HCT116 (cell line): ENCODE results near the gene SSTR3. TPM values are rescaled to one million over a fixed set of nuclear protein-coding genes. Genes with fewer than 3 reads are reported as not detected.

Experiments
- ATAC-seq: fragments of 200-7000 bp; cut with Tn5 transposase; 2 replicates; pipeline ENCODE4 v1.9.1; 2020; ENCODE audit warnings: mild to moderate bottlenecking, moderate library complexity
- BruUV-seq: library from RNA; stranded (reverse); fragments of 400-500 nt; replicated peaks from 2 replicates; lab custom pipeline; 2021; lab: Mats Ljungman, UMichigan
- CTCF ChIA-PET: fragments of 300-600 bp; sonication (Branson Sonifier 250); formaldehyde crosslinking; loops from one replicate; lab custom pipeline; 2021; ENCODE audit warnings: antibody characterized with exemption; lab: Charles Lee
- POLR2A ChIA-PET: fragments of 300-600, 350-600 bp; sonication (Branson Sonifier 250); formaldehyde crosslinking; loops from one replicate; lab custom pipeline; 2021; ENCODE audit warnings: antibody characterized with exemption; lab: Charles Lee
- RAD21 ChIA-PET, 2 experiments: fragments of 300-600 bp; sonication (Branson Sonifier 250); formaldehyde crosslinking; loops; one replicate each; lab custom pipeline; 2023; ENCODE audit warnings: low total read pairs in 2 of 2; ENCODE audit not compliant: uncharacterized antibody in 2 of 2, unreplicated experiment in 2 of 2, low non-redundant PET in 1 of 2; lab: Charles Lee
- DNase-seq: peaks from one replicate; pipeline ENCODE4 v3.0.0-alpha.2; 2010; ENCODE audit warnings: low read depth, low spot score
- H2AFZ ChIP-seq: fragments of 200-600 bp; shearing (Covaris generic), sonication (generic); 2 replicates; pipeline ENCODE4 v1.6.1; 2017; ENCODE audit warnings: low read depth, mixed run types, mixed read lengths, antibody characterized with exemption, low read length; ENCODE audit not compliant: poor library complexity, severe bottlenecking
- H3K27ac ChIP-seq: 2 replicates; pipeline ENCODE4 v1.5.1; 2012; ENCODE audit warnings: low read depth, low read length
- H3K27me3 ChIP-seq: fragments of 200-600 bp; sonication (generic); 2 replicates; pipeline ENCODE4 v1.6.1; 2016; ENCODE audit warnings: mixed run types, low read length, mixed read lengths; ENCODE audit not compliant: insufficient read depth
- H3K36me3 ChIP-seq, 2 experiments: fragments of 200-500 bp in 1 of 2; fragments of 200-600 bp in 1 of 2; sonication (Bioruptor generic) in 1 of 2; sonication (generic) in 1 of 2; 2 replicates each; pipeline versions ENCODE4 v1.5.1 to v1.6.1; 2014 to 2016; ENCODE audit warnings: low read length in 2 of 2, inconsistent platforms in 1 of 2, mixed read lengths in 1 of 2, mixed run types in 1 of 2; ENCODE audit not compliant: insufficient read depth in 2 of 2, control insufficient read depth in 1 of 2
- H3K4me1 ChIP-seq, 2 experiments: fragments of 200-600 bp in 1 of 2; sonication (generic) in 1 of 2; 2 replicates each; pipeline versions ENCODE4 v1.5.1 to v1.6.1; 2012 to 2017; ENCODE audit warnings: low read length in 2 of 2, inconsistent platforms in 1 of 2, mild to moderate bottlenecking in 1 of 2, mixed read lengths in 1 of 2, mixed run types in 1 of 2, moderate library complexity in 1 of 2; ENCODE audit not compliant: insufficient read depth in 2 of 2, control insufficient read depth in 1 of 2
- H3K4me2 ChIP-seq: fragments of 200-600 bp; sonication (generic); 2 replicates; pipeline ENCODE4 v1.6.1; 2017; ENCODE audit warnings: mixed run types, low read length, mixed read lengths
- H3K4me3 ChIP-seq, 2 experiments: fragments of 200-600 bp in 1 of 2; sonication (generic) in 1 of 2; replicated peaks in 1 of 2; 2 replicates each; pipeline ENCODE4 v1.5.1; 2011 to 2016; ENCODE audit warnings: low read length in 2 of 2, control low read depth in 1 of 2, low read depth in 1 of 2, mild to moderate bottlenecking in 1 of 2, mixed read lengths in 1 of 2, mixed run types in 1 of 2
- H3K79me2 ChIP-seq: fragments of 200-600 bp; sonication (generic); 2 replicates; pipeline ENCODE4 v1.6.1; 2017; ENCODE audit warnings: mild to moderate bottlenecking, mixed run types, low read length, moderate library complexity, mixed read lengths; ENCODE audit not compliant: insufficient read depth
- H3K9ac ChIP-seq: fragments of 200-600 bp; sonication (generic); 2 replicates; pipeline ENCODE4 v1.6.1; 2016; ENCODE audit warnings: low read length, mixed read lengths
- H3K9me2 ChIP-seq: fragments of 200-600 bp; sonication (generic), shearing (Covaris generic); 2 replicates; pipeline ENCODE4 v1.6.1; 2017; ENCODE audit warnings: mixed run types, mild to moderate bottlenecking, moderate library complexity; ENCODE audit not compliant: insufficient read depth
- H3K9me3 ChIP-seq, 2 experiments: fragments of 200-500 bp in 1 of 2; fragments of 200-600 bp in 1 of 2; sonication (Bioruptor generic) in 1 of 2; sonication (generic) in 1 of 2; 2 replicates each; pipeline ENCODE4 v1.6.1; 2014 to 2017; ENCODE audit warnings: low read length in 2 of 2, mixed read lengths in 2 of 2, inconsistent platforms in 1 of 2, low read depth in 1 of 2, mild to moderate bottlenecking in 1 of 2, mixed run types in 1 of 2, moderate library complexity in 1 of 2; ENCODE audit not compliant: control insufficient read depth in 1 of 2, insufficient read depth in 1 of 2
- H4K20me1 ChIP-seq: fragments of 200-600 bp; sonication (generic), shearing (Covaris generic); 2 replicates; pipeline ENCODE4 v1.6.1; 2017; ENCODE audit warnings: mixed run types, mild to moderate bottlenecking, moderate library complexity; ENCODE audit not compliant: insufficient read depth
- CBX3 ChIP-seq: IDR thresholded peaks from 2 replicates; pipeline ENCODE4 v1.6.1; 2012; ENCODE audit warnings: low read depth
- CEBPB ChIP-seq: IDR thresholded peaks from 2 replicates; pipeline ENCODE4 v1.6.1; 2012; ENCODE audit warnings: low read depth
- EZH2phosphoT487 ChIP-seq: fragments of 200-600 bp; IDR thresholded peaks from 2 replicates; pipeline ENCODE4 v1.6.1; 2018; ENCODE audit warnings: antibody characterized with exemption, borderline replicate concordance
- JUND ChIP-seq: IDR thresholded peaks from 2 replicates; pipeline ENCODE4 v1.6.1; 2012
- SIN3A ChIP-seq: IDR thresholded peaks from 2 replicates; pipeline ENCODE4 v1.6.1; 2012; ENCODE audit warnings: low read depth
- SRF ChIP-seq: IDR thresholded peaks from 2 replicates; pipeline ENCODE4 v1.6.1; 2012; ENCODE audit warnings: low read depth
- ZNF274 ChIP-seq: fragments of 200-500 bp; sonication (Bioruptor generic); IDR thresholded peaks from 2 replicates; pipeline ENCODE4 v1.6.1; 2014; ENCODE audit warnings: mild to moderate bottlenecking, low read depth, low read length, inconsistent platforms
- intact Hi-C: fragments of 100-400 bp; cut with micrococcal nuclease; formaldehyde crosslinking; loops from 2 replicates; pipeline ENCODE4 v1.10.0; 2022
- total RNA-seq: library from RNA; stranded (reverse); gene quantifications from one replicate; pipeline ENCODE4 v1.2.1, GENCODE V29; 2021; ENCODE audit not compliant: unreplicated experiment
- TF ChIP-seq, protein P1 (sequence below): IDR thresholded peaks from 2 replicates; pipeline ENCODE4 v1.6.1; 2011; ENCODE audit warnings: mild to moderate bottlenecking, low read length, moderate library complexity; ENCODE audit not compliant: insufficient replicate concordance; ENCODE audit errors: extremely low read depth
- TF ChIP-seq, protein P2 (sequence below): IDR thresholded peaks from 2 replicates; pipeline ENCODE4 v1.6.1; 2012

Gene SSTR3
- total RNA-seq, 1 experiment from 2014 or later, result not detected

DNA sequence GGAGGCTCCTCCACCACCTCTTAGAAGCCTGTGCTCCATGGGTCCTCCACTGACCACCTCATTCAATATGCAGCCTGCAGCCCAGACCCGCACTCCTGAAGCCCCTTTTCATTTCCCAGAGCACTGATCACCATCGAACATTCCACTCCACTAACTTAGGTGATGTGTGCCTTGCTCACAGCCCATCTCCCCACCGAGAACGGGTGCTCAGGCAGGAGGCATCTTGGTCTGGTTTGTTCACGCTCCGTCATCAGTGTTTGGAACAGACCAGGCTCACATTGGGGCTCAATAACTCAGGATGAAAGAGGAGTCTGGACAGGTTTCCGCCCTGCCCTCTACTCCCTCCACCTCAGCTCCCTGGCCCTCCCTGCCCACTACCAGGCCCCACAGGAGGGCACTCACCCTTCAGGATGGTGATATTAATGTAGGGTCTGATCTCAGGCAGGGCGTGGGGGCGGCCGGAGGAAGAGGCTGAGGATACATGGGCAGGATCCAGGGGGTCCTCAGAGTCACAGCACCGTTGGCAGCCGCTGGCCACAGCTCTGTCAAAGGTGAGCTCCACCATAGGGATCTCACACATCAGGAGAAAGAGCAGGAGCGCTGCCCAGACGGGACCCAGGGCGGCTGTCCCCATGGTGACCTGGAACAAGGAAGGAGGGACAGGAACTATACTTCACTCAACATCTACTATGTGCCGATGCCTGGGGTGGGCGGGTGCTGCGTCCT lies 27.3 kb downstream of the SSTR3 start:
- H3K27me3 ChIP-seq, result no peaks in the 10 kb centered on the region
- no peak overlapping the region for H3K27ac ChIP-seq
- no peak overlapping the region for H2AFZ ChIP-seq
- no peak for DNase-seq
- H4K20me1 ChIP-seq, result no peaks in the 10 kb centered on the region
- no peaks in the 10 kb centered on the region for H3K36me3 ChIP-seq
- H3K9ac ChIP-seq, result no peak overlapping the region
- BruUV-seq, result no TSS peak
- TF ChIP-seq JUND (no peak), SRF (no peak), SIN3A (no peak), CBX3 (no peak), CEBPB (no peak), EZH2phosphoT487 (no peak), ZNF274 (no peak)
- TF ChIP-seq, protein P1, sequence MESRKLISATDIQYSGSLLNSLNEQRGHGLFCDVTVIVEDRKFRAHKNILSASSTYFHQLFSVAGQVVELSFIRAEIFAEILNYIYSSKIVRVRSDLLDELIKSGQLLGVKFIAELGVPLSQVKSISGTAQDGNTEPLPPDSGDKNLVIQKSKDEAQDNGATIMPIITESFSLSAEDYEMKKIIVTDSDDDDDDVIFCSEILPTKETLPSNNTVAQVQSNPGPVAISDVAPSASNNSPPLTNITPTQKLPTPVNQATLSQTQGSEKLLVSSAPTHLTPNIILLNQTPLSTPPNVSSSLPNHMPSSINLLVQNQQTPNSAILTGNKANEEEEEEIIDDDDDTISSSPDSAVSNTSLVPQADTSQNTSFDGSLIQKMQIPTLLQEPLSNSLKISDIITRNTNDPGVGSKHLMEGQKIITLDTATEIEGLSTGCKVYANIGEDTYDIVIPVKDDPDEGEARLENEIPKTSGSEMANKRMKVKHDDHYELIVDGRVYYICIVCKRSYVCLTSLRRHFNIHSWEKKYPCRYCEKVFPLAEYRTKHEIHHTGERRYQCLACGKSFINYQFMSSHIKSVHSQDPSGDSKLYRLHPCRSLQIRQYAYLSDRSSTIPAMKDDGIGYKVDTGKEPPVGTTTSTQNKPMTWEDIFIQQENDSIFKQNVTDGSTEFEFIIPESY, result no peak
- TF ChIP-seq, protein P2, sequence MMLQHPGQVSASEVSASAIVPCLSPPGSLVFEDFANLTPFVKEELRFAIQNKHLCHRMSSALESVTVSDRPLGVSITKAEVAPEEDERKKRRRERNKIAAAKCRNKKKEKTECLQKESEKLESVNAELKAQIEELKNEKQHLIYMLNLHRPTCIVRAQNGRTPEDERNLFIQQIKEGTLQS, result no peak
- no peaks in the 10 kb centered on the region for H3K79me2 ChIP-seq
- H3K9me3 ChIP-seq, result no peaks in the 10 kb centered on the region
- no peak overlapping the region for H3K4me3 ChIP-seq
- no peak overlapping the region for H3K4me2 ChIP-seq
- CTCF ChIA-PET, result interaction anchor here (0.6 kb wide), 1 partner anchor 58 kb away, joined by 3 read pairs; no protein-coding TSS in a partner anchor
- RAD21 ChIA-PET, result no interaction called here
- POLR2A ChIA-PET, result no interaction called here
- H3K9me2 ChIP-seq, result no peaks in the 10 kb centered on the region
- ATAC-seq, result no peak
- peaks cover 37 to 49% of the 10 kb centered on the region in 2 experiments for H3K4me1 ChIP-seq
- intact Hi-C loops, result no loop called here
